ENCODE data around the gene NCKAP5.

- TF ChIP-seq YY1 (IDR thresholded peaks at IDR 0.05; ENCODE audit: insufficient read depth, insufficient read length) (no peak), ZNF274 (IDR thresholded peaks at IDR 0.05; ENCODE audit: low read depth, low read length) (no peak)
Observed at GRCh38 chr2:132758995-132759394, 809.3 kb downstream of the NCKAP5 start.

All from NT2/D1 (cell line).